ENCODE results near the gene GNAZ.

- TF ChIP-seq CTCF (IDR thresholded peaks at IDR 0.05; ENCODE audit: insufficient read depth, low read length, poor library complexity, severe bottlenecking) (no peak), EZH2phosphoT487 (conservative IDR thresholded peaks at IDR 0.05; ENCODE audit: low read length) (no peak)
These were observed 31.4 kb upstream of the GNAZ start for GRCh38 chr22:23038902-23039301.

All from SU-DHL-6 (cell line).